ENCODE measurements around the gene CUX1.

GRCh38 chr7:102281785-102282184 is 464.4 kb downstream of the CUX1 start:
- TF ChIP-seq CTCF (IDR thresholded peaks at IDR 0.05) (no peak), POLR2A (IDR thresholded peaks at IDR 0.05) (no peak), EP300 (IDR thresholded peaks at IDR 0.05) (no peak)

Measured in ovary (tissue), 3 donors.